Mesendoderm (in vitro differentiated cells): ENCODE data around the gene HOXB4.

Experiments
- DNase-seq: peaks from one replicate; pipeline ENCODE4 v3.0.0; 2013
- H2AK5ac ChIP-seq: 2 replicates; pipeline ENCODE4 v1.6.1; 2013; ENCODE audit warnings: low read length, inconsistent platforms
- H2BK120ac ChIP-seq: 2 replicates; pipeline ENCODE4 v1.6.1; 2013; ENCODE audit warnings: low read depth, mild to moderate bottlenecking, low read length, moderate library complexity, mixed read lengths
- H2BK15ac ChIP-seq: replicated peaks from 2 replicates; pipeline ENCODE4 v1.6.1; 2013; ENCODE audit warnings: low read depth, mild to moderate bottlenecking, moderate library complexity
- H2BK5ac ChIP-seq: 2 replicates; pipeline ENCODE4 v1.6.1; 2013; ENCODE audit warnings: low read length, inconsistent platforms
- H3K18ac ChIP-seq: 2 replicates; pipeline ENCODE4 v1.6.1; 2013; ENCODE audit warnings: mild to moderate bottlenecking, low read length, mixed read lengths
- H3K23ac ChIP-seq: one replicate; pipeline ENCODE4 v1.6.1; 2013; ENCODE audit warnings: low read length
- H3K27ac ChIP-seq: 2 replicates; pipeline ENCODE4 v1.5.1; 2013; ENCODE audit warnings: low read depth, mild to moderate bottlenecking, inconsistent platforms, low read length, moderate library complexity
- H3K27me3 ChIP-seq: 2 replicates; pipeline ENCODE4 v1.6.1; 2013; ENCODE audit warnings: low read length, control low read depth, mild to moderate bottlenecking, inconsistent platforms; ENCODE audit not compliant: insufficient read depth, poor library complexity
- H3K36me3 ChIP-seq: 2 replicates; pipeline ENCODE4 v1.6.1; 2013; ENCODE audit warnings: low read length, inconsistent platforms; ENCODE audit not compliant: control insufficient read depth, insufficient read depth
- H3K4ac ChIP-seq: one replicate; pipeline ENCODE4 v1.6.1; 2013; ENCODE audit warnings: low read depth, mild to moderate bottlenecking, low read length, moderate library complexity
- H3K4me1 ChIP-seq: 2 replicates; pipeline ENCODE4 v1.6.1; 2013; ENCODE audit warnings: low read depth, low read length, inconsistent platforms; ENCODE audit not compliant: control insufficient read depth
- H3K4me2 ChIP-seq: 2 replicates; pipeline ENCODE4 v1.6.1; 2013; ENCODE audit warnings: low read length
- H3K4me3 ChIP-seq: 2 replicates; pipeline ENCODE4 v1.5.1; 2013; ENCODE audit warnings: mild to moderate bottlenecking, low read length
- H3K56ac ChIP-seq: one replicate; pipeline ENCODE4 v1.6.1; 2013; ENCODE audit warnings: low read length
- H3K79me1 ChIP-seq: 2 replicates; pipeline ENCODE4 v1.6.1; 2013; ENCODE audit warnings: low read length, inconsistent platforms
- H3K79me2 ChIP-seq: 2 replicates; pipeline ENCODE4 v1.6.1; 2013; ENCODE audit warnings: mild to moderate bottlenecking, low read length; ENCODE audit not compliant: control insufficient read depth, insufficient read depth
- H3K9ac ChIP-seq: 2 replicates; pipeline ENCODE4 v1.6.1; 2013; ENCODE audit warnings: low read length, inconsistent platforms
- H4K5ac ChIP-seq: one replicate; pipeline ENCODE4 v1.6.1; 2013; ENCODE audit warnings: low read length
- H4K8ac ChIP-seq: one replicate; pipeline ENCODE4 v1.6.1; 2013; ENCODE audit warnings: low read depth, mild to moderate bottlenecking, control low read depth, low read length, moderate library complexity
- WGBS: extraction: QIAGEN DNeasy Blood & Tissue Kit; methylation state at CpG from one replicate; pipeline ENCODE4 v1.1.7; 2013; ENCODE audit warnings: low lambda C conversion rate, missing lambda C conversion rate; ENCODE audit not compliant: insufficient coverage; ENCODE audit errors: extremely low coverage; 5-methylcytosine and 5-hydroxymethylcytosine counted together

The HOXB4 gene

DNA sequence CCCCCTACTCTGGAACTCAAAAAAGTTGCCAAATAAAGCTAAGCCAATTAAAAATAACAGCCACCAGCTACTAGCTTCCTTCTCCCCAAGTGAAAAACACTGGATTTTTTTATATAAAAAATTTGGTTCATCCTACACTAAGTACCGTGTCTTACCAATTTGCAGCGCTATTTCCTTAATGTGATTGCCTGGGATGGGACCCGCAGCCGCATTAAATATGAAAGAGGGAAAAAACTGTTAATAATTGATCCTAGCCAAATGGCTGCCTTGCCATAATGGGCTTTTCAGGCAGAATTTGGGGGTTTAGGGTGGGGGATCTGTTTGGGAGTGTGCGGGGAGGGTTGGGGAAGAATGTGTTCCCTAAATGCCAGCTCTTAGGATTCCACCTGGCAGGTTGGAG, 46.0 kb upstream of the HOXB4 start:
- no peak overlapping the region for H2BK120ac ChIP-seq
- no peak overlapping the region for H2BK15ac ChIP-seq
- H3K79me2 ChIP-seq: no peaks in the 10 kb centered on the region
- H2AK5ac ChIP-seq: no peak overlapping the region
- WGBS: no CpG with 5 or more reads among the region's 5 CpGs
- no peak overlapping the region for H4K5ac ChIP-seq
- no peak overlapping the region for H3K4ac ChIP-seq
- no peaks in the 10 kb centered on the region for H3K79me1 ChIP-seq
- no peak for DNase-seq
- H3K56ac ChIP-seq: no peak overlapping the region
- H3K9ac ChIP-seq: no peak overlapping the region
- H3K36me3 ChIP-seq: no peaks in the 10 kb centered on the region
- H3K27me3 ChIP-seq: peaks cover 83% of the 10 kb centered on the region
- H4K8ac ChIP-seq: no peak overlapping the region
- no peak overlapping the region for H3K27ac ChIP-seq
- H2BK5ac ChIP-seq: no peak overlapping the region
- H3K4me2 ChIP-seq: no peak overlapping the region
- no peak overlapping the region for H3K4me3 ChIP-seq
- no peaks in the 10 kb centered on the region for H3K4me1 ChIP-seq
- no peak overlapping the region for H3K23ac ChIP-seq
- no peak overlapping the region for H3K18ac ChIP-seq

DNA sequence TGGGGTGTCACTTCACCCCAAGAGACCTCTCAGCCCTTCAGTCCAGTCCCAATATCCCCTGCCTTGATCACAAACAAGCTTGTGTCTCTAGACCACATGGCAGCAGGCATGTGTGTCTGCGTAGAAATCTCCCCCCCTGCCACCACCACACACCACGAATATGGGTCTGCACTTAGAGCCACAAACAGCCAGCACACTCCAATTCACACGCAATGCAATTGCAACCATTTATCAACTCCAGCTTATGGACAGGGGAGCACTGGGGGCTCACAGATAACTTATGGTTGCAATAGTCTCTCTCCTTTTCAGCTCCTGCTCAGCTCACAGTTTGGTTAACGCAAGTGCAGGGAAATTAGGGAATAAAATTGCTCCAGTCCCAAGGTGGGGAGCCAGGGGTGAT, 45.4 kb upstream of the HOXB4 start:
- Histone ChIP-seq H3K36me3 (no peaks in the 10 kb centered on the region), H3K4me3 (no peak overlapping the region), H3K79me2 (no peaks in the 10 kb centered on the region), H2BK15ac (no peak overlapping the region), H2BK120ac (no peak overlapping the region), H3K27me3 (peaks cover 82% of the 10 kb centered on the region), H2AK5ac (no peak overlapping the region), H3K79me1 (no peaks in the 10 kb centered on the region), H3K4me1 (no peaks in the 10 kb centered on the region), H3K23ac (no peak overlapping the region), H4K5ac (no peak overlapping the region), H3K27ac (no peak overlapping the region), H2BK5ac (no peak overlapping the region), H3K4ac (no peak overlapping the region), H3K9ac (no peak overlapping the region), H4K8ac (no peak overlapping the region), H3K18ac (no peak overlapping the region), H3K4me2 (no peak overlapping the region), H3K56ac (no peak overlapping the region)
- DNase-seq: no peak
- no CpG with 5 or more reads among the region's 4 CpGs for WGBS

DNA sequence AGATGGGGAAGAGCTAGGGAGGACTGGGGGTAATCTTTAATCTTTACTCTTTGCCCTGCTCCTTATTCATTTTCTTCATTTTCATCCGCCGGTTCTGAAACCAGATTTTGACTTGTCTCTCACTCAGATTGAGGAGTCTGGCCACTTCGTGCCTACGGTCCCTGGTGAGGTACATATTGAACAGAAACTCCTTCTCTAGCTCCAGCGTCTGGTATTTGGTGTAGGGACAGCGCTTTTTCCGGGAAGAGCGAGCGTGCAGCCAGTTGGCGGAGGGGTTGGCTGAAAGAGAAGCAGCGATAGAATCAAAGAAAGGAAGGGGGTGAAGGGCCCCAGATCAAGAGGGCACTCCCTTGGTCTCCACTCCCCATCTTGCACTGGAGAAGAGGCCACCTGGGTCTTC, 44.7 kb upstream of the HOXB4 start:
- no peak overlapping the region for H2BK15ac ChIP-seq
- H3K79me1 ChIP-seq: no peaks in the 10 kb centered on the region
- H3K27me3 ChIP-seq: peaks cover 80% of the 10 kb centered on the region
- H2AK5ac ChIP-seq: no peak overlapping the region
- H2BK5ac ChIP-seq: no peak overlapping the region
- H3K18ac ChIP-seq: no peak overlapping the region
- no peaks in the 10 kb centered on the region for H3K79me2 ChIP-seq
- H3K9ac ChIP-seq: no peak overlapping the region
- H2BK120ac ChIP-seq: no peak overlapping the region
- no peak overlapping the region for H4K5ac ChIP-seq
- no peak overlapping the region for H3K23ac ChIP-seq
- H4K8ac ChIP-seq: no peak overlapping the region
- no peak overlapping the region for H3K4me3 ChIP-seq
- DNase-seq: no peak
- no peaks in the 10 kb centered on the region for H3K36me3 ChIP-seq
- H3K4ac ChIP-seq: no peak overlapping the region
- H3K27ac ChIP-seq: no peak overlapping the region
- H3K4me1 ChIP-seq: no peaks in the 10 kb centered on the region
- no peak overlapping the region for H3K4me2 ChIP-seq
- WGBS: no CpG with 5 or more reads among the region's 11 CpGs
- H3K56ac ChIP-seq: no peak overlapping the region

DNA sequence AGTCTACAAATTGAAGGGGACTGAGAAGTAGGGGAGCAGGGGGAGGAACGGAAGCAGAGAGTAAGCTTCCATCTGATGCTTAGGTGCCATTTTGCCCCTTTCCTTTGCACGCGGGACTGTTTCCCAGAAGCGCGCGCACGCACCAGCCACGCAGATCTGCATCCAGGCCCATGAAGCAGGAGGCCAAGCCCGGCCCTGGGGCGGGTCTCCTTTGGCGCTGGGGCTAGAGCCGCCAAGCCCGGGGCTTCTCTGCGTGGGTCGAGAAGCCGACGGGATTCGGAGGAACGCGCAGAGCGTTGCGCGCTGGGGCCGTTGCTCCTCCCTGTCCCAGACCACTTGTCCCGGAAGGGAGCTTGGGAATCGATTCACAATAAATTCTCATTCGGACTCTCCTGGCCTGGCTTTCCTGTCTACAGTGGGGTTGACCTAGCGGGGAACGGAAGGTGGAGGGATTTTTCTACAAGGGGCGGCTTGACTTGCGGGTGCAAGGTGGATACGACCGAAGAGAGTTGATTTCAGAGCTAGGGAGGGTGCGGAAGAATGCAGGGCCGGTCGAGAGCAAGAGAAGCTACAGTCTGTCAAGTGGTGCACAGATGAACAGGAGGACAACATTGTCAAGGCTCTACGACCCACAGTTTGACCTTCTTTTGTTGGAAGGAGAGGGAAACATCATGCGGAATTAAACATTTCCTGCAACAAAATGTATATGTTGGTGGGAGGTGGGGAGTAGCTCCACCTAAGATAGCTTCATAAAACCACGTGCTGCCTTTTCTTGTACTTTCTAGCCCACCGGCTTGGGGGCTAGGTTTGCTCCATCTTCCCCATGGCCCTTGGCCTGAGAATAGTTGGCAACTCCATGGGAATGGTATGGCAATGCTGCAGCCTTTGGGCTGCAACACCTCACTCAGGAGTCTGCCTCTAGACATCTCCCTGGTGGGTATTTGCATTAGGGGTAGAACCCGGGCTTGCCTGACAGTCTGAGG, 43.6 kb upstream of the HOXB4 start:
- no peak overlapping the region for H2AK5ac ChIP-seq
- H3K36me3 ChIP-seq: no peaks in the 10 kb centered on the region
- no peak overlapping the region for H4K5ac ChIP-seq
- H3K27me3 ChIP-seq: peaks cover 80% of the 10 kb centered on the region
- no peak overlapping the region for H4K8ac ChIP-seq
- H3K23ac ChIP-seq: no peak overlapping the region
- no peak overlapping the region for H3K27ac ChIP-seq
- no peak overlapping the region for H3K9ac ChIP-seq
- no peak overlapping the region for H3K18ac ChIP-seq
- no peak overlapping the region for H2BK15ac ChIP-seq
- H3K79me2 ChIP-seq: no peaks in the 10 kb centered on the region
- no peak overlapping the region for H3K4me3 ChIP-seq
- DNase-seq: no peak
- no peaks in the 10 kb centered on the region for H3K79me1 ChIP-seq
- no peak overlapping the region for H2BK120ac ChIP-seq
- H3K4me1 ChIP-seq: no peaks in the 10 kb centered on the region
- H3K4me2 ChIP-seq: no peak overlapping the region
- no peak overlapping the region for H3K4ac ChIP-seq
- no CpG with 5 or more reads among the region's 41 CpGs for WGBS
- no peak overlapping the region for H2BK5ac ChIP-seq
- H3K56ac ChIP-seq: no peak overlapping the region

DNA sequence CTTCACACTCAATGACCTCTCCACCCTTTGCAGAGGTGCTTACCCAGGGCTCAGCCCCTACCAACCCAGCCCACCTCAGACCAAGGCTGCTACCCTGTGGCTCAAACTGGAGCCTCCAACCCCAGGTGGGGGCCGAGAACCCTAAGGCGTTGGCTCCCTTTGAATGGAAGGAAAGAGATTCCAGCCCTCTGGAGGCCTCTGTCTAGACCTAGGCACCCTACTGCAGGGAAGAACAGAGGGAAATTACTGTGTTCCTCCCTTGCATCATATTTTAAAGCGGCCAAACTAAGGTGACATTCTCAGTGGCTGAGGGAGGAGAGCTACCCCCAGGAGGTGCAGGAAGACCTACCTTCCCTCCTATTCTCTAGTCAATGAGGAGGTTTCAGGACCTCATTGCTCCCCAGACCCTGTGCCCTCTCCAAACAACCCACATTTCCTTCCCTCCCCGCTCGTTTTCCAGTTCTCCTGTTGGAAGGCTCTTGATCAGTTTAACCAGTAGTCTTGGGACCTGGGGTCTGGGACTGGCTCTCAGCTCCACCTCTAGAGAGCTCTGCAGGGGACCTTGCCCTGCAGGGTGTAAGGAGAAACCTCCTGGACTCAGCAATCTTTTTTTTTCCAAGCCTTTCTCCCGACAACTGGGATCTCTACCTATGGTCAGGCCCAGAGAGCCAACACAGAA, 42.5 kb upstream of the HOXB4 start:
- no peak overlapping the region for H3K4ac ChIP-seq
- no peak overlapping the region for H3K9ac ChIP-seq
- H3K27me3 ChIP-seq: peaks cover 90% of the 10 kb centered on the region
- no peak overlapping the region for H2BK5ac ChIP-seq
- H4K5ac ChIP-seq: no peak overlapping the region
- H2BK15ac ChIP-seq: no peak overlapping the region
- H3K79me2 ChIP-seq: no peaks in the 10 kb centered on the region
- no peak overlapping the region for H4K8ac ChIP-seq
- H3K4me2 ChIP-seq: no peak overlapping the region
- H3K4me3 ChIP-seq: no peak overlapping the region
- no peak overlapping the region for H3K27ac ChIP-seq
- no peak overlapping the region for H2BK120ac ChIP-seq
- no peaks in the 10 kb centered on the region for H3K79me1 ChIP-seq
- no peak overlapping the region for H3K18ac ChIP-seq
- no CpG with 5 or more reads among the region's 6 CpGs for WGBS
- no peak overlapping the region for H2AK5ac ChIP-seq
- no peaks in the 10 kb centered on the region for H3K36me3 ChIP-seq
- H3K23ac ChIP-seq: no peak overlapping the region
- DNase-seq: no peak
- no peak overlapping the region for H3K56ac ChIP-seq
- H3K4me1 ChIP-seq: no peaks in the 10 kb centered on the region
